H1 (cell line): ENCODE results near the gene TAS2R13. TPM values are rescaled to one million over a fixed set of nuclear protein-coding genes. Genes with fewer than 3 reads are reported as not detected.

ENCODE experiments used
- CTCF ChIA-PET: fragments of 300-600 bp; sonication (Branson Sonifier 250); formaldehyde crosslinking; loops from one replicate; lab custom pipeline; 2021; ENCODE audit not compliant: partially characterized antibody; lab: Charles Lee
- POLR2A ChIA-PET: fragments of 300-600 bp; sonication (Branson Sonifier 250); formaldehyde crosslinking; loops from one replicate; lab custom pipeline; 2021; ENCODE audit warnings: inconsistent platforms; ENCODE audit not compliant: partially characterized antibody; lab: Charles Lee
- DNase-seq, 2 experiments: peaks; one replicate each; pipeline versions ENCODE4 v3.0.0 to v3.0.0-alpha.2; 2010 to 2022; ENCODE audit warnings: low spot score in 2 of 2, low read depth in 1 of 2, mixed read lengths in 1 of 2
- FAIRE-seq: peaks from 2 replicates; lab custom pipeline; 2011; peaks lifted over from hg19 to GRCh38; lab: Jason Lieb, UNC
- H2AFZ ChIP-seq: 2 replicates; pipeline ENCODE4 v1.8.1; 2012; ENCODE audit warnings: low read length, inconsistent platforms
- H2AK5ac ChIP-seq: 2 replicates; pipeline ENCODE4 v1.6.1; 2013; ENCODE audit warnings: low read depth, low read length
- H2BK120ac ChIP-seq: replicated peaks from 2 replicates; pipeline ENCODE3; 2013; ENCODE audit warnings: low read depth, low read length, inconsistent platforms
- H2BK12ac ChIP-seq: 2 replicates; pipeline ENCODE4 v1.6.1; 2013; ENCODE audit warnings: low read depth, low read length
- H2BK15ac ChIP-seq: 2 replicates; pipeline ENCODE4 v1.6.1; 2013; ENCODE audit warnings: low read length
- H2BK20ac ChIP-seq: 2 replicates; pipeline ENCODE4 v1.6.1; 2013; ENCODE audit warnings: low read length
- H2BK5ac ChIP-seq: 2 replicates; pipeline ENCODE4 v1.6.1; 2013; ENCODE audit warnings: low read depth, low read length
- H3K14ac ChIP-seq: 2 replicates; pipeline ENCODE4 v1.6.1; 2013; ENCODE audit warnings: inconsistent platforms; ENCODE audit not compliant: insufficient read length
- H3K18ac ChIP-seq: 2 replicates; pipeline ENCODE4 v1.6.1; 2013; ENCODE audit warnings: low read length; ENCODE audit errors: extremely low read depth
- H3K23ac ChIP-seq: 2 replicates; pipeline ENCODE4 v1.6.1; 2013; ENCODE audit warnings: inconsistent platforms; ENCODE audit not compliant: insufficient read length
- H3K23me2 ChIP-seq: 2 replicates; pipeline ENCODE4 v1.6.1; 2013; ENCODE audit warnings: low read depth, low read length
- H3K27ac ChIP-seq: 2 replicates; pipeline ENCODE4 v1.6.1; 2011; ENCODE audit warnings: low read depth, low read length, inconsistent platforms
- H3K27me3 ChIP-seq, 4 experiments: replicated peaks in 1 of 4; 1 replicate in 1 of 4; 2 replicates in 3 of 4; pipeline versions ENCODE4 v1.6.1 to v1.8.1; 2011 to 2013; ENCODE audit warnings: low read length in 3 of 4, mild to moderate bottlenecking in 3 of 4, inconsistent platforms in 2 of 4, mixed read lengths in 2 of 4, moderate library complexity in 1 of 4; ENCODE audit not compliant: control insufficient read depth in 3 of 4, insufficient read depth in 3 of 4; ENCODE audit errors: extremely low read depth in 1 of 4
- H3K36me3 ChIP-seq, 4 experiments: 2 replicates each; pipeline versions ENCODE4 v1.6.1 to v1.8.1; 2011 to 2013; ENCODE audit warnings: mild to moderate bottlenecking in 4 of 4, low read length in 3 of 4, moderate library complexity in 2 of 4, control low read depth in 1 of 4, inconsistent platforms in 1 of 4; ENCODE audit not compliant: insufficient read depth in 4 of 4, control insufficient read depth in 2 of 4
- H3K4ac ChIP-seq: replicated peaks from 2 replicates; pipeline ENCODE3; 2013; ENCODE audit warnings: low read length, low read depth, mixed read lengths, inconsistent platforms; ENCODE audit not compliant: insufficient read length
- H3K4me1 ChIP-seq, 4 experiments: replicated peaks in 1 of 4; 1 replicate in 1 of 4; 2 replicates in 3 of 4; pipeline versions ENCODE4 v1.6.1 to v1.8.1; 2011 to 2013; ENCODE audit warnings: low read length in 3 of 4, inconsistent platforms in 2 of 4, mixed read lengths in 1 of 4; ENCODE audit not compliant: insufficient read depth in 4 of 4, control insufficient read depth in 3 of 4
- H3K4me2 ChIP-seq, 2 experiments: 2 replicates each; pipeline versions ENCODE4 v1.6.1 to v1.8.1; 2011 to 2013; ENCODE audit warnings: low read depth in 2 of 2, low read length in 2 of 2, control low read depth in 1 of 2, inconsistent platforms in 1 of 2, mild to moderate bottlenecking in 1 of 2; ENCODE audit not compliant: insufficient read depth in 1 of 2
- H3K4me3 ChIP-seq, 4 experiments: fragments of 200-600, 300-600 bp in 1 of 4; sonication (generic), shearing (Covaris generic), sonication (Bioruptor Twin) in 1 of 4; 2 replicates each; pipeline versions ENCODE4 v1.5.1 to v1.8.1; 2011 to 2016; ENCODE audit warnings: low read length in 4 of 4, low read depth in 3 of 4, control low read depth in 2 of 4, inconsistent platforms in 2 of 4, mild to moderate bottlenecking in 2 of 4, mixed read lengths in 1 of 4, moderate library complexity in 1 of 4; ENCODE audit not compliant: insufficient read depth in 2 of 4; ENCODE audit errors: extremely low read depth in 1 of 4
- H3K56ac ChIP-seq: replicated peaks from 2 replicates; pipeline ENCODE3; 2013; ENCODE audit warnings: low read depth, mild to moderate bottlenecking, mixed read lengths, low read length, inconsistent platforms; ENCODE audit not compliant: insufficient read length
- H3K79me1 ChIP-seq: 2 replicates; pipeline ENCODE4 v1.6.1; 2013; ENCODE audit warnings: low read depth, low read length, control low read depth
- H3K79me2 ChIP-seq, 2 experiments: 2 replicates each; pipeline versions ENCODE4 v1.6.1 to v1.8.1; 2012 to 2013; ENCODE audit warnings: low read length in 2 of 2, mild to moderate bottlenecking in 2 of 2, inconsistent platforms in 1 of 2; ENCODE audit not compliant: insufficient read depth in 2 of 2, control insufficient read depth in 1 of 2
- H3K9ac ChIP-seq, 4 experiments: replicated peaks in 1 of 4; 1 replicate in 1 of 4; 2 replicates in 3 of 4; pipeline versions ENCODE4 v1.6.1 to v1.8.1; 2011 to 2013; ENCODE audit warnings: low read depth in 3 of 4, low read length in 3 of 4, control low read depth in 2 of 4, mild to moderate bottlenecking in 2 of 4, moderate library complexity in 2 of 4, inconsistent platforms in 1 of 4; ENCODE audit errors: extremely low read depth in 1 of 4
- H3K9me3 ChIP-seq, 2 experiments: 2 replicates each; pipeline versions ENCODE4 v1.6.1 to v1.8.1; 2012 to 2013; ENCODE audit warnings: mild to moderate bottlenecking in 2 of 2, moderate library complexity in 2 of 2, control low read depth in 1 of 2, inconsistent platforms in 1 of 2, low read depth in 1 of 2, low read length in 1 of 2, mixed read lengths in 1 of 2; ENCODE audit not compliant: insufficient read depth in 2 of 2
- H4K20me1 ChIP-seq, 2 experiments: replicated peaks in 1 of 2; 2 replicates each; pipeline versions ENCODE3 to v1.8.1; 2011 to 2013; ENCODE audit warnings: inconsistent platforms in 2 of 2, low read length in 2 of 2, mild to moderate bottlenecking in 1 of 2; ENCODE audit not compliant: insufficient read depth in 2 of 2, control insufficient read depth in 1 of 2
- H4K5ac ChIP-seq: 2 replicates; pipeline ENCODE4 v1.6.1; 2013; ENCODE audit warnings: low read length, low read depth, mixed read lengths, inconsistent platforms; ENCODE audit not compliant: insufficient read length
- H4K8ac ChIP-seq: 2 replicates; pipeline ENCODE4 v1.8.0; 2013; ENCODE audit warnings: mild to moderate bottlenecking, moderate library complexity, low read length, inconsistent platforms; ENCODE audit not compliant: insufficient read depth; ENCODE audit errors: extremely low read depth
- H4K91ac ChIP-seq: replicated peaks from 2 replicates; pipeline ENCODE3; 2013; ENCODE audit warnings: low read length, mixed read lengths, inconsistent platforms; ENCODE audit not compliant: insufficient read length
- ASH2L ChIP-seq: fragments of 200-600, 300-600 bp; sonication (generic); IDR thresholded peaks from one replicate; pipeline ENCODE4 v1.7.1; 2017; ENCODE audit warnings: low read length
- BCL11A ChIP-seq, 2 experiments: IDR thresholded peaks; one replicate each; pipeline ENCODE4 v1.6.1; 2011; ENCODE audit warnings: low read depth in 2 of 2, low read length in 2 of 2, mild to moderate bottlenecking in 2 of 2
- CBX8 ChIP-seq: fragments of 300-800, 300-1000 bp; sonication (generic); IDR thresholded peaks from 2 replicates; pipeline ENCODE4 v1.7.1; 2016; ENCODE audit warnings: low read depth, low read length, borderline replicate concordance
- CREB1 ChIP-seq: IDR thresholded peaks from 2 replicates; pipeline ENCODE4 v1.6.1; 2012; ENCODE audit warnings: inconsistent platforms
- CTBP2 ChIP-seq: IDR thresholded peaks from 2 replicates; pipeline ENCODE4 v1.7.0; 2011; ENCODE audit warnings: borderline replicate concordance, mild to moderate bottlenecking, moderate library complexity, mixed read lengths, low read length; ENCODE audit not compliant: insufficient read depth, insufficient read length
- GTF2F1 ChIP-seq: IDR thresholded peaks from 2 replicates; pipeline ENCODE4 v1.6.1; 2012; ENCODE audit warnings: low read depth, low read length, improper control_type of control experiment, borderline replicate concordance
- JUND ChIP-seq: IDR thresholded peaks from 2 replicates; pipeline ENCODE4 v1.6.1; 2011; ENCODE audit warnings: mild to moderate bottlenecking, improper control_type of control experiment, low read length
- KDM4A ChIP-seq: IDR thresholded peaks from one replicate; pipeline ENCODE4 v1.7.1; 2012; ENCODE audit warnings: low read depth, mild to moderate bottlenecking, moderate library complexity, low read length, inconsistent platforms; ENCODE audit not compliant: severe bottlenecking
- KDM5A ChIP-seq: fragments of 200-600 bp; IDR thresholded peaks from 2 replicates; pipeline ENCODE4 v1.7.1; 2012; ENCODE audit warnings: mild to moderate bottlenecking, low read length, inconsistent platforms, mixed read lengths
- POU5F1 ChIP-seq: IDR thresholded peaks from 2 replicates; pipeline ENCODE4 v1.6.1; 2011; ENCODE audit warnings: low read depth, mild to moderate bottlenecking, low read length, moderate library complexity
- RBBP5 ChIP-seq: IDR thresholded peaks from 2 replicates; pipeline ENCODE4 v1.7.1; 2012; ENCODE audit warnings: low read depth, mild to moderate bottlenecking, inconsistent platforms, low read length, moderate library complexity, borderline replicate concordance
- SIRT6 ChIP-seq: IDR thresholded peaks from one replicate; pipeline ENCODE4 v1.7.1; 2012; ENCODE audit warnings: low read length, inconsistent platforms
- SP2 ChIP-seq: IDR thresholded peaks from 2 replicates; pipeline ENCODE4 v1.6.1; 2012; ENCODE audit warnings: mild to moderate bottlenecking, low read length, inconsistent platforms
- ZNF274 ChIP-seq: IDR thresholded peaks from 2 replicates; pipeline ENCODE4 v1.7.0; 2012; ENCODE audit warnings: low read length, borderline replicate concordance; ENCODE audit errors: extremely low read depth
- WGBS, 2 experiments: shearing (Covaris generic) in 1 of 2; methylation state at CpG; one replicate each; pipeline versions ENCODE4 v1.1.6 to v1.1.7; 2013 to 2015; ENCODE audit warnings: low lambda C conversion rate in 2 of 2, mixed read lengths in 2 of 2, inconsistent platforms in 1 of 2, low coverage in 1 of 2, missing lambda C conversion rate in 1 of 2; ENCODE audit not compliant: insufficient replicate concordance in 2 of 2, insufficient coverage in 1 of 2, insufficient read length in 1 of 2; ENCODE audit errors: extremely low coverage in 1 of 2, missing lambda C conversion rate in 1 of 2; 5-methylcytosine and 5-hydroxymethylcytosine counted together
- polyA plus RNA-seq, 7 experiments: library from polyadenylated mRNA; depleted of rRNA in 3 of 7; stranded (reverse) in 5 of 7; unstranded in 2 of 7; fragments of >200 nt in 5 of 7; fragments of 200-250 nt in 2 of 7; gene quantifications; 1 replicate in 5 of 7; 2 replicates in 1 of 7; 4 replicates in 1 of 7; pipeline versions ENCODE4 v1.2.1 to v1.2.3, GENCODE V29; 2011 to 2013; ENCODE audit warnings: missing spikeins in 2 of 7, mixed read lengths in 2 of 7
- total RNA-seq: library from RNA; stranded (reverse); fragmentation: NEBNext Ultra II Directional; extraction: Animal tissue kit (Norgen Biotek cat#: 25700); gene quantifications from 2 replicates; pipeline ENCODE4 v1.2.1, GENCODE V29; 2021

Gene TAS2R13
- total and polyA plus RNA-seq, 2 of the 8 experiments (the other 6 are each of a cell fraction or from before 2014, with no cell fraction given): 0.09 to 0.17 TPM

DNA sequence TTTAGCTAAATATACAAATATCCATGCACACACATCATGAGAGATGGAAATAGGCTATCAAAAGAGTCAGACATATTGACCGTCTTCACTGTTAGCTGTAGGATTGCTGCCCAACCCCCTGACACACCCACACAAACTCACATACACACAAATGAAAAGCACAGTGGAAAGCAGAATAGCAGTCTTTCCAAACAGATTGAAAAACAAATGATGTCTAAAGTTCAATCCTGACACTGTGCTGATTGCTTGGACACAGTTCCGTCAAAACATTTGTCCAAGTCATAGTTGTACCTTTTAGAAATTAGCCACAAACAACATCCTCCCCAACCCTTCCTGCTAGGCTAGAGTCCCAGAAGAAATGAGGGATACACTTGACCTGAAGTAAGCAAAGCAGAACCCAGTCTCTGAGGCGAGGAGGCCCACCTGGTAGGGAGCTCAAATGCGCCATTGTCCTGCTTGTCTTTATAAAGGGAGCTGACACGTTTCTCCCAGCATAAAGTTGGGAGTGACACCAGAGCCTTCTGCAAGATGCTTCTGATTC, 19.5 kb upstream of the TAS2R13 start, which contains the start of gene PRH2:
TSS of gene PRH2 (plus strand) at position 491 of the 541 bp plus-strand sequence. CDS start at position 529, 38 bp downstream.
- ChIA-PET POLR2A (interaction anchor here (1.0 kb wide), 1 partner anchor 247 kb away, joined by 3 read pairs; no protein-coding TSS in a partner anchor), CTCF (interaction anchor here (1.4 kb wide), 1 partner anchor 271 kb away, joined by 6 read pairs; no protein-coding TSS in a partner anchor)
- no peak within 1 kb of the TSS for H2BK20ac ChIP-seq
- DNase-seq: no peak
- no peaks in the 10 kb centered on the region; a peak in 1 of 7 replicates for H3K4me1 ChIP-seq
- no peak within 1 kb of the TSS for H3K27ac ChIP-seq
- no peak within 1 kb of the TSS for H3K9ac ChIP-seq
- H3K56ac ChIP-seq: no peak within 1 kb of the TSS
- no peak within 1 kb of the TSS for H2AK5ac ChIP-seq
- H3K27me3 ChIP-seq: no peaks in the 10 kb centered on the region
- H4K5ac ChIP-seq: no peak within 1 kb of the TSS
- H3K36me3 ChIP-seq: no peaks in the 10 kb centered on the region
- H3K23me2 ChIP-seq: no peaks in the 10 kb centered on the region
- no peak within 1 kb of the TSS for H3K14ac ChIP-seq
- H3K79me1 ChIP-seq: no peaks in the 10 kb centered on the region; the same call in 1 of the 2 replicates
- no peak within 1 kb of the TSS for H3K18ac ChIP-seq
- H3K4me3 ChIP-seq: no peak within 1 kb of the TSS
- H4K91ac ChIP-seq: no peak within 1 kb of the TSS
- no peaks in the 10 kb centered on the region for H3K9me3 ChIP-seq
- no peak within 1 kb of the TSS for H2BK12ac ChIP-seq
- no peaks in the 10 kb centered on the region for H4K20me1 ChIP-seq
- no peak within 1 kb of the TSS for H3K4me2 ChIP-seq
- FAIRE-seq: no peak
- H2AFZ ChIP-seq: no peak within 1 kb of the TSS
- H4K8ac ChIP-seq: no peak within 1 kb of the TSS
- no peak within 1 kb of the TSS for H2BK5ac ChIP-seq
- 93% methylated on average over 5 of the region's 5 CpGs; no CpG with 5 or more reads in 1 of the 2 experiments for WGBS, 2 experiments
- H2BK120ac ChIP-seq: no peak within 1 kb of the TSS
- H3K4ac ChIP-seq: no peak within 1 kb of the TSS
- no peak within 1 kb of the TSS for H2BK15ac ChIP-seq
- H3K23ac ChIP-seq: no peak within 1 kb of the TSS
- no peaks in the 10 kb centered on the region for H3K79me2 ChIP-seq
- no peak for TF ChIP-seq KDM5A
- TF ChIP-seq ASH2L: no peak
- no peak for TF ChIP-seq RBBP5
- no peak for TF ChIP-seq KDM4A
- no peak for TF ChIP-seq SIRT6
- no peak for TF ChIP-seq CREB1
- no peak for TF ChIP-seq BCL11A (IDR thresholded peaks at IDR 0.05; ENCODE audit: low read depth in 2 of 2, low read length in 2 of 2)
- no peak for TF ChIP-seq CBX8
- no peak for TF ChIP-seq JUND
- TF ChIP-seq SP2: no peak
- TF ChIP-seq GTF2F1: no peak
- TF ChIP-seq POU5F1: no peak
- TF ChIP-seq ZNF274: no peak
- TF ChIP-seq CTBP2: no peak
